T-helper 2 cell (primary cell): ENCODE measurements around the gene DNAL1.

Source experiments
- DNase-seq, 5 experiments: peaks; one replicate each; pipeline versions ENCODE4 v3.0.0 to v3.0.0-alpha.2; 2012 to 2022

The DNAL1 gene

DNA sequence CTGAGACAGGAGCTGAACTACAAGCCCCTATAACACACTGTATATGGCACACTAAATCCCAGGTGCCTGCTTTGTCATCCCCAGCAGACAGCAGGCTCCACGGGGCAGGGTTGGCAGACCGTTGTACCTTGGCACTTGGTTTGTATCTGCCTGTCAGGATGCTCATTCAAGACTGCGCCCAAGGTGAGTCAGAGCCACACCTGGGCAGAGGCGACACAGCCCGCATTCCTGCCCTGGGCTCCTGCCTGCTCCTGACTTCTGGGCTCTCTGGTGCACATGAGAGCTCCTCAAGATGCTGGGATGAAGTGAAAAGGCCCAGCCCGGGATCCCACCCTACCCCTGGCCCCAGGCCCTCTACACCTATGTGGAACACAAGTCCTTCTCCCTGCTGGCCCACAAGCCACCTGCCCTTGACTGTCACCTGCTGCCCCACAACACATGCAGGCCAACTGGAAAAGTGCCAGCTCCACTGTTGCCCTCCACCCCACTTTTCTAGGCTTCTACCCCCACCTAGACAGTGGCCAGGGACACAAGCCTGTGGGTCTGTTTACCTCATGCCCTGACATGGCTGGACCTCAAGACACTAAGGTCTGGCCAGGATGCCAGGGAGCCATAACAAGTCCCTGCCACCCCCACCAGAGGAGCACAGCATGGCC lies 100.2 kb downstream of the DNAL1 start:
- no peak for DNase-seq

DNA sequence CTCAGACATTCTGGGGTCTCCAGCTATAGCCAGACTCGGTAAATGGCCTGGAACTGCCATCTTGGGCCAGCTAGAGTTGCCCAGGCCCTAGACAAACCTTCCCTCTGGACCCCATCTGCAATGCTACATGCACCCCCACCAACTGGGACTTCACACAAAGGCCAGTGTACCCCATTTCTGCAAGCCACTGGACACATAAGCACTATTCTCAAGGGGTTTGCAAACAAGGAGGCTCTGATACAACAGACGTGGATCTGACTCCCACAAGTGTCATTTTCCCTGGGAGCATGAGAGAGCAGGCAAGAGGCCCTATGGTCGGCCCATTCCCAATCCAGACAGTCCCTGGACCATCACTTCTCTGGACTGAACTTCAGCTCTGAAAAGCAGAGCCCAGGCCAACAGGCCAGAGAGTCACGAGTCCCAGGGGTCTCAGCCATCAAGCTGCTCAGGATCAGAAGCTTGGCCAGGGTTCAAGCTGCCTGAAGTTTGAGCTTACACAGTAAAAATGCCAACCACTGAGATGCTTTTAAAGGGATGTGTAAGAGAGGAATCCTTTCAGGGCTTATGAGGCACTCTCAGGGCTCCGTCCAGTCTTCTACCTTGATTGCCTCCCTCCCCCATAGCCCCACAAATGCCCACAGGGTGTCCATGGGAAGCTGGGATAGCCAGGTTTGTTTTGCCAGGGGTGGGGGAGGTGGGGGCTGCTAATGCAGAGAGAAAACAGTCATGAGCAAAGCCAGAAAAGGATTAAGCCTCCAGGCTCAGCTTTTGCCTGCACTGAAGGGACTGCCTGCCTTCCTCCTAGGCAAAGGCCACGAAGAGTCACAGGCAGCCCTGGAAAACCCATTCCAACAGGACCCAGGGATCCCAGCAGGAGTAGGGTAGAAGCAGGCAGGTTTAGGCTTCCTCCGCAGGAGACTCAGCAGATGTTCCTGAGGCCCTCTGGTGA lies 101.1 kb downstream of the DNAL1 start:
- DNase-seq: no peak

- DNase-seq: no peak
Measured at GRCh38 chr14:73746520-73747378, 102.0 kb downstream of the DNAL1 start.

GRCh38 chr14:73747379-73748211 lies 102.8 kb downstream of the DNAL1 start:
- peak in 1 of 5 experiments; percentile 68 for DNase-seq

DNA sequence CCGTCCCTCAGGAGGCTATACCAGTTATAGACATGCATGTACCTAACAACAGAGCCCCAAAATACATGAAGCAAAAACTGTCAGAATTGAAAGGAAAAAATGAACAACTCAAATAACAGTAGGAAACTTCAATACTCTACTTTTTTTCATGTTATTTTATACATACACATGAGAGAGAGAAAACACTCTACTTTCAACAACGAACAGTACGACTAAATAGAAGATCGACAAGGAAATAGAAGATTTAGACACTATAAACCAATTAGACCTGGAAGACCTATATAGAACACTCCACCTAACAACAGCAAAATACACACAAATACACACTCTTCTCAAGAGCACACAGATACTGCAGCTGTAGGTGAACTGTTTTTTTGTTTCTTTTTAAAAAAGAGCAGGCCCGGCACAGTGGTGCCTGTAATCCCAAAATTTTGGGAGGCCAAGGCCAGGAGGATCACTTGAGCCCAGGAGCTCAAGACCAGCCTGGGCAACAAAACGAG lies 104.1 kb downstream of the DNAL1 start:
- DNase-seq: no peak

- DNase-seq: no peak
Measured at GRCh38 chr14:73749706-73750530, 105.1 kb downstream of the DNAL1 start.

- DNase-seq: no peak
Measured at GRCh38 chr14:73750531-73750901, 105.7 kb downstream of the DNAL1 start.

- peak in 2 of 5 experiments; percentile 50 to 54 for DNase-seq
Measured at GRCh38 chr14:73751157-73751691, 106.4 kb downstream of the DNAL1 start.

DNA sequence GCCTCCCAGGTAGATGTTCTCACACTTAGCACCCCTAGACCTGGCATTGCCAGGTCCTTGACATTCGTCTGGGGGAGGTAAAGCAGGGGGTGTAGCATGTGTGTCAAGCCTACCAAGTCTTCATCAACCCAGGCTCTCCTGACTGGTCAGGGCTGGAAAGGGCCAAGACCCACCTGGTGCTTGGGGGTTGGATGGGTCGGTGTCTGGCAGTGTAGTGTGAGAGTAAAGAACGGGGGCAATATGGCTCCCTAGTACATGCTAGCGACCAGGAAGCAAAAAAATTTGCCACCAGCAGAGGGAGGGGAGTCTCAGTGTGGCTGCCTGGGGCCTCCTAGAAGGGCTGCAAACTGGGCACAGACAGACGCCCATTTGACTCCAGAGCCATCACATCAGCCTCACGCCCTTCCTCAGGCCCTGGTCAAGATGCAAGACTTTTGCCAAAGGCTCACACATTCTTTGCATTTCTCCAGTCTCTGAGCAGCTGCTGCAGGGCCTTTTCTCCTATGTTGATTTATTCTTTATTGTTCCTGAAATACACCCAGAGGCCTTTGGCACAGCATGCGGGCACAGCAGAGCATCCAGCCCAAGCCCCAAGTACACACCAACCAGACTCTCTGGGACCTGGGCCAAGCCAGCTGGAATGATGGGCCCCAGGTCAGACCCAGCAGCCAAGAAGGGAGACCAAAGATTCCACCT lies 107.7 kb downstream of the DNAL1 start:
- DNase-seq: peak in 3 of 5 experiments; percentile 48 to 55 (median 53)
